K562 (cell line): Measurements from ENCODE around the gene FBXW12. TPM values are rescaled to one million over a fixed set of nuclear protein-coding genes. Genes with fewer than 3 reads are reported as not detected.

Experiments used
- BRD4 ChIP-seq: fragments of 200-600 bp; sonication (generic); IDR thresholded peaks from 2 replicates; pipeline ENCODE4 v1.6.1; 2017; ENCODE audit warnings: inconsistent platforms
- CREM ChIP-seq: IDR thresholded peaks from 2 replicates; pipeline ENCODE4 v1.6.1; 2014; ENCODE audit warnings: antibody characterized with exemption, low read depth
- E2F8 ChIP-seq: fragments of 450-650 bp; IDR thresholded peaks from 2 replicates; pipeline ENCODE4 v1.7.1; 2018; ENCODE audit warnings: mild to moderate bottlenecking, low read depth; ENCODE audit not compliant: partially characterized antibody
- L3MBTL2 ChIP-seq: fragments of 450-650 bp; IDR thresholded peaks from 2 replicates; pipeline ENCODE4 v1.6.1; 2016; ENCODE audit warnings: mild to moderate bottlenecking, moderate library complexity
- MBD2 ChIP-seq: sonication (generic); IDR thresholded peaks from 2 replicates; pipeline ENCODE4 v1.6.1; 2016; ENCODE audit warnings: low read depth, borderline replicate concordance
- MLLT1 ChIP-seq, 2 experiments: fragments of 450-650 bp; IDR thresholded peaks; 2 replicates each; pipeline ENCODE4 v1.6.1; 2016
- MYC ChIP-seq, 2 experiments: fragments of 250-450 bp in 1 of 2; sonication (Bioruptor Pico) in 1 of 2; IDR thresholded peaks; 2 replicates each; pipeline versions ENCODE4 v1.5.1 to v1.6.1; 2012 to 2021; ENCODE audit warnings: low read depth in 2 of 2, borderline replicate concordance in 1 of 2, improper control_type of control experiment in 1 of 2, low read length in 1 of 2, mild to moderate bottlenecking in 1 of 2, moderate library complexity in 1 of 2
- NFIC ChIP-seq: fragments of 450-650 bp; IDR thresholded peaks from 2 replicates; pipeline ENCODE4 v1.6.1; 2017; ENCODE audit warnings: mild to moderate bottlenecking, inconsistent platforms
- RBFOX2 ChIP-seq: fragments of 200-400 bp; formaldehyde crosslinking; IDR thresholded peaks from 2 replicates; pipeline ENCODE4 v1.6.1; 2017; ENCODE audit warnings: low read depth, mild to moderate bottlenecking, low read length, moderate library complexity
- SNIP1 ChIP-seq: fragments of 450-650 bp; IDR thresholded peaks from 2 replicates; pipeline ENCODE4 v1.7.1; 2017; ENCODE audit warnings: low read depth, mild to moderate bottlenecking
- SUPT5H ChIP-seq: fragments of 450-650 bp; IDR thresholded peaks from 2 replicates; pipeline ENCODE4 v1.6.1; 2016
- TAF1 ChIP-seq: IDR thresholded peaks from 2 replicates; pipeline ENCODE4 v1.6.1; 2011; ENCODE audit warnings: mild to moderate bottlenecking, low read length, moderate library complexity; ENCODE audit not compliant: insufficient read depth, control insufficient read depth, severe bottlenecking; ENCODE audit errors: extremely low read depth
- polyA plus RNA-seq, 8 experiments: library from polyadenylated mRNA; depleted of rRNA in 4 of 8; stranded (reverse) in 5 of 8; unstranded in 3 of 8; fragments of >200 nt; fragmentation: Nextera tagmentation in 2 of 8; fragmentation: Illumina TruSeq in 1 of 8; extraction: Ambion mirVana in 2 of 8; extraction: Trizol in 1 of 8; gene quantifications; 2 replicates each; pipeline versions ENCODE4 v1.2.1 to v1.2.3, GENCODE V29; 2011 to 2014; ENCODE audit warnings: inconsistent platforms in 1 of 8, missing spikeins in 1 of 8
- total RNA-seq, 7 experiments: library from RNA; depleted of rRNA in 6 of 7; stranded (reverse); fragments of >200 nt in 6 of 7; fragmentation: Illumina TruSeq in 2 of 7; extraction: Trizol in 2 of 7; gene quantifications; 2 replicates each; pipeline versions ENCODE4 v1.2.1 to v1.2.3, GENCODE V29; 2011 to 2021; ENCODE audit warnings: low replicate concordance in 1 of 7
- TF ChIP-seq, protein P1 (sequence below): fragments of 450-650 bp; IDR thresholded peaks from 2 replicates; pipeline ENCODE4 v1.6.1; 2017; ENCODE audit warnings: antibody characterized with exemption
- TF ChIP-seq, protein P2 (sequence below), 2 experiments: fragments of 450-650 bp in 1 of 2; sonication (generic) in 1 of 2; formaldehyde crosslinking; conservative IDR thresholded peaks; 2 replicates each; pipeline versions ENCODE4 v1.4.0 to v1.8.1; 2020 to 2022; ENCODE audit warnings: mild to moderate bottlenecking in 1 of 2, missing genetic modification reagents in 1 of 2
- TF ChIP-seq, protein P3 (sequence below), 2 experiments: IDR thresholded peaks; 2 replicates each; pipeline ENCODE4 v1.6.1; 2011; ENCODE audit warnings: borderline replicate concordance in 1 of 2, control low read depth in 1 of 2, low read depth in 1 of 2, low read length in 1 of 2, mild to moderate bottlenecking in 1 of 2, mixed read lengths in 1 of 2, moderate library complexity in 1 of 2; ENCODE audit not compliant: insufficient read depth in 1 of 2, insufficient read length in 1 of 2, poor library complexity in 1 of 2, severe bottlenecking in 1 of 2; ENCODE audit errors: extremely low read depth in 1 of 2

The FBXW12 gene
- total and polyA plus RNA-seq, 9 of the 15 experiments (the other 6 are each of a cell fraction or from before 2014, with no cell fraction given) = 0.04 to 0.07 (median 0.06) TPM; not detected in 6

GRCh38 chr3:48439820-48440589, 68.0 kb downstream of the FBXW12 start, which contains the start of the genes CCDC51 and TMA7 (continued):
- TF ChIP-seq, protein P1, sequence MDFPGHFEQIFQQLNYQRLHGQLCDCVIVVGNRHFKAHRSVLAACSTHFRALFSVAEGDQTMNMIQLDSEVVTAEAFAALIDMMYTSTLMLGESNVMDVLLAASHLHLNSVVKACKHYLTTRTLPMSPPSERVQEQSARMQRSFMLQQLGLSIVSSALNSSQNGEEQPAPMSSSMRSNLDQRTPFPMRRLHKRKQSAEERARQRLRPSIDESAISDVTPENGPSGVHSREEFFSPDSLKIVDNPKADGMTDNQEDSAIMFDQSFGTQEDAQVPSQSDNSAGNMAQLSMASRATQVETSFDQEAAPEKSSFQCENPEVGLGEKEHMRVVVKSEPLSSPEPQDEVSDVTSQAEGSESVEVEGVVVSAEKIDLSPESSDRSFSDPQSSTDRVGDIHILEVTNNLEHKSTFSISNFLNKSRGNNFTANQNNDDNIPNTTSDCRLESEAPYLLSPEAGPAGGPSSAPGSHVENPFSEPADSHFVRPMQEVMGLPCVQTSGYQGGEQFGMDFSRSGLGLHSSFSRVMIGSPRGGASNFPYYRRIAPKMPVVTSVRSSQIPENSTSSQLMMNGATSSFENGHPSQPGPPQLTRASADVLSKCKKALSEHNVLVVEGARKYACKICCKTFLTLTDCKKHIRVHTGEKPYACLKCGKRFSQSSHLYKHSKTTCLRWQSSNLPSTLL = no peak
- TF ChIP-seq MYC (IDR thresholded peaks at IDR 0.05; ENCODE audit: low read depth, low read length) = peak; percentile 28
- 0 out of 2 replicates have a peak, but pooled peaks have one; percentile 51 for TF ChIP-seq MYC (CRISPR knock-in tag; IDR thresholded peaks at IDR 0.05; ENCODE audit: borderline replicate concordance, low read depth)
- peak; percentile 89 for TF ChIP-seq MBD2
- 0 out of 2 replicates have a peak, but pooled peaks have one; percentile 40 for TF ChIP-seq BRD4
- TF ChIP-seq RBFOX2 = peak; percentile 95
- TF ChIP-seq TAF1 = peak; percentile 53
- TF ChIP-seq L3MBTL2 = peak; percentile 93
- no peak for TF ChIP-seq SNIP1
- TF ChIP-seq, protein P2, sequence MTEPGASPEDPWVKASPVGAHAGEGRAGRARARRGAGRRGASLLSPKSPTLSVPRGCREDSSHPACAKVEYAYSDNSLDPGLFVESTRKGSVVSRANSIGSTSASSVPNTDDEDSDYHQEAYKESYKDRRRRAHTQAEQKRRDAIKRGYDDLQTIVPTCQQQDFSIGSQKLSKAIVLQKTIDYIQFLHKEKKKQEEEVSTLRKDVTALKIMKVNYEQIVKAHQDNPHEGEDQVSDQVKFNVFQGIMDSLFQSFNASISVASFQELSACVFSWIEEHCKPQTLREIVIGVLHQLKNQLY (CRISPR knock-in tag; conservative IDR thresholded peaks at IDR 0.05) = no peak
- 0 out of 2 replicates have a peak, but pooled peaks have one; percentile 33 for TF ChIP-seq NFIC
- TF ChIP-seq E2F8 = peak; percentile 90
- peak; percentile 87 for TF ChIP-seq CREM
- TF ChIP-seq, protein P3, sequence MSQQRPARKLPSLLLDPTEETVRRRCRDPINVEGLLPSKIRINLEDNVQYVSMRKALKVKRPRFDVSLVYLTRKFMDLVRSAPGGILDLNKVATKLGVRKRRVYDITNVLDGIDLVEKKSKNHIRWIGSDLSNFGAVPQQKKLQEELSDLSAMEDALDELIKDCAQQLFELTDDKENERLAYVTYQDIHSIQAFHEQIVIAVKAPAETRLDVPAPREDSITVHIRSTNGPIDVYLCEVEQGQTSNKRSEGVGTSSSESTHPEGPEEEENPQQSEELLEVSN (IDR thresholded peaks at IDR 0.05; ENCODE audit: borderline replicate concordance in 1 of 2, extremely low read depth in 1 of 2, insufficient read depth in 1 of 2, insufficient read length in 1 of 2, low read depth in 1 of 2, low read length in 1 of 2, poor library complexity in 1 of 2, severe bottlenecking in 1 of 2) = peak; percentile 74 to 86
- TF ChIP-seq SUPT5H = peak; percentile 93
- 0 out of 4 replicates have a peak, but pooled peaks of 1 of the 2 experiments have one; percentile 11 for TF ChIP-seq MLLT1 (IDR thresholded peaks at IDR 0.05)
